GM21367 (cell line): ENCODE results near the gene GLRX5.

Experiments
- ATAC-seq: cut with Tn5 transposase; IDR thresholded peaks from one replicate; pipeline ENCODE4 v1.9.1; 2021; ENCODE audit not compliant: unreplicated experiment

GLRX5 gene

DNA sequence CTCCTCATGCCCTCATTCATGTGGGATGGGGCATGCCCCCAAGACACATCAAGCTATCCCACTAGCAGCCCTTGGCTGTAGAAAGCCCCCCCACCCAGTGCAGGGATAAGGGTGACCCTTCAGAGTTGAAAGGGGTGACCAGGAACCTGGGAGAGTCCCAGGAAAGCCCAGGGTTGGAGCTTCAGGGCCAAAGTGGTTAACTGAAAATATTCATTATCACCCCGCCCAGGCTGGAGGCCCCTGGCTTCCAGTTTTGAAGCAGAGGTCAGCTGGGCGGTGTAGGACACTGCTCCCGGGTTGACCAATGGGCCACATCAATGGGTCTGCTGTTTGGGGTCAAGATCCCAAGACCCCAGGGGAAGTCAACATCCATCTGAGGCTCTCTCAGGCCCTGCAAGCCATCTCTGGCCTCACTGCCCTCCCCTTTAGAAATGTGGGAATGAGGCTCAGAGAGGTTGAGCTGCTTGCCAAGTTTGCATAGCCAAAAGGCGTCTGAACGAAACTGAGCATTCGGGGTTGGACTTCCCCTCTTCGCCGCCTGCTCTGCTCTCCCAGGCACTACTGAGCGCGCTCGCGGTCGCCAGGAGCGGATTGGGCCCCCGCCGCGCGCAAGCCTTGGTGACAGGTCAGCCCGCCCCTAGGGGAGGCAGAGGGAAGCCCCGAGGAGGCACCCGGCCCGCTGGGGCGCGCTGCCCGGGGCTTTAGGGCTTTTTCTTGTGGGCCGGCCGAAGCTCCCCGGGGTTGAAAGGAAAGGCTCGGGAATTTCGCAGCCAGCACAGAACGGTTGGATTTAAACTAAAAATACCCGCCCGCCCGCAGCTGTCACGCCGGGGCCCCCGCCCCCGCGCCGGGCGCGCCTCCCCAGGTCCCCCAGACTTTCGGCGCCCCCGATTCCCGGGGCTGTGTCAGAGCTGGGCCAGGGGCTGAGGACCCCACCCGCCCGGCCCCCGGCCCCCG lies 19.0 kb upstream of the GLRX5 start:
- peak; percentile 74 for ATAC-seq

DNA sequence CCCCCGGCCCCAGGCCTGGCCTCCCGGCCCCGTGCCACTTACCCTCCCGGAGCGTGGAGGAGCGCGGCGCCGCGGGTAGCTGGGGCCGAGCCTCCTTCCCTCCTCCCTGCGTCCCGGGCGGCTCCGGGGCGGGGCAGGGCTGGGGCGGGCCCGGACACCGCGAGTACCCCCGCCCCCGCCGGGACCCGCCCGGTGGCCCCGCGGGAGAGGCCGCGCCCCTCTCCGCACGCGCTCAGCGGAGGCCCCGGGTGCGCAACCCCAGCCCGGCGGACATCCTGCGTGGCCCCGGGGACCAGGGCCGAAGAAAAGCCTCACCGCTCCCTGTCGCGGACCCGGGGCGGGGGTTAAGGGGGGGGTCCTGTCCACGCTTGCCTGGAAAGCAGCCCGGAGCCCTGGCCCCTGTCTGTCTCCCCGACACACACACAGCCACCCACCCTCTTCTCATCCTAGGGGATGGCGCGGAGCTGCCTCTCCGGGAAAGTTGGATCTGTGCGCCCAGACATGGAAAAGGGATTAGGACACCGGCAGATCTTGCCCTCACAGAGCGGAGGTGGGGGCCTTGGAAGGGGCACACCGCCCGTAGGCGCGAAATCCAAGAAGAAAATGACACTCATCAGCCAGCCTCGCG lies 18.2 kb upstream of the GLRX5 start, which contains the start of gene SYNE3:
Gene SYNE3 (minus strand): TSS at position 97 of the 628 bp plus-strand sequence. CDS start 40,829 bp downstream, outside the sequence.
- peak; percentile 27 for ATAC-seq

DNA sequence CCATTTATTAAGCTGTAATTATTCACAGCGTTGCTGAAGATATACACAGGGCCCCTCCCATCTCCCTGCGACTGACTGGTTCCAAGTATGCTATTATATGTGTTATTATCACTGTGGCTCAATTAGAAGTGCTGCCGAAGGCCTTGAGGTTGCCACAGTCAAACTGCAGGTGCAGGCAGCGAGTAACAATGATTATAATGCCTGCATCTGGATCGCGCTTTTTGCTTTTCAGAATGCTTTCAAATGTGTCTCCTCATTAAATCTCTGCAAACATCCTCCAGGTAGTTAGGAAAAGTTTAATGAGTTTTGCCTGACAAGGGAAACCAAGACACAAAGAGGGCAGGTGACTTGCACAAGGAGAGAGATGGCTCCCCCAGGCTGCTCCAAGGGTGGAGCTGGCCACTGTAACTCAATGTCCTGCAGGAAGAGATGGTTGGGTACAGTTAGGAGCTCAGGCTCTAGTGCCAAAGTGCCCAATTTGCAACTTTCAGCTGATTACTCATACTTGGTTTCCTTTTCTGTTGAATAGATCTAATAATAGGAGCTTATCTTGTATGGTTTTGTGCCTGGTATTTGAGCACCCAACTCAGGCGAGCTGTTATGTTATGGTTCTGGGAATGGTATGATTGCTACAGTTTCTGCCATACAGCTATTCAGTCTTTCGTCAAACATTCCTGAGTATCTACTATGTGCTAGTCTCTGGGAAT lies 16.7 kb upstream of the GLRX5 start:
- ATAC-seq, result peak; percentile 14

DNA sequence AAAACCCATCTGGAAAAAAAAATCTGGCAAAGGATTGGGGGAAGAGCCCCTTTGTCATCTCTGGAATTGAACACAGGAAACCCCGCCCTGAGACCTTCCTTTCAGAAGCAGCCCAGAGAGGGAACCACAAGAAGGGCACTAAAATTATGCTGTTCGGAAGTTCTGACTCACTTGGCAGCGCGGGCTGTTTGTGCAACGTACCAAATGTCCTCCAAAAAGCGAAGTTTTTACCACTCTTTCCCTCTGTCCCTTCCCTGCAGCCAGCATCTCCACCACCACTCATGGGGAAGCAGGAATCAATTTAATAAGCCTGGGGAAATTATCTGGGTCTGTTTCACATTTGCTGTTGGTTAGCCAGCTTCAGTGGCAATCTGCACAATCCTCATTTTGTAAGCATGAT lies 15.2 kb upstream of the GLRX5 start:
- ATAC-seq, result no peak

DNA sequence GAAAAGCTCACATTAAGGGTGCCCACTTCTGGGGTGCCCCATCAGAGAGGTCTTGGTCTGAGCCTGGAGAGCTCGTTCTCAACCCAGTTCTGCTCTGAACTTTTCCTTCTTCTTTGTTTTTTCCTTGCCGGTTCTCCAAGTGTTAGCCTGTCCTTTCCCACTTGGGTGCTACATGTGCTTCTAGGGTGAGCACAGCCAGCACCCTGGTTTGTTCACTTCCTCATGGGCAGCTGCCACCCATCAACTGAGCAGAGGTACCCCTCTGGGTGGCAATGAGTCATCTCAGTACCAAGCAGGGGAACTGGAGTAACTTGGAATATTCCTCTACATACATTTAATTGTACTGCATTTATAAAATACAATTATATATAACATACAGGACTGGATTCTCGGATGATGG lies 14.5 kb upstream of the GLRX5 start:
- no peak for ATAC-seq

DNA sequence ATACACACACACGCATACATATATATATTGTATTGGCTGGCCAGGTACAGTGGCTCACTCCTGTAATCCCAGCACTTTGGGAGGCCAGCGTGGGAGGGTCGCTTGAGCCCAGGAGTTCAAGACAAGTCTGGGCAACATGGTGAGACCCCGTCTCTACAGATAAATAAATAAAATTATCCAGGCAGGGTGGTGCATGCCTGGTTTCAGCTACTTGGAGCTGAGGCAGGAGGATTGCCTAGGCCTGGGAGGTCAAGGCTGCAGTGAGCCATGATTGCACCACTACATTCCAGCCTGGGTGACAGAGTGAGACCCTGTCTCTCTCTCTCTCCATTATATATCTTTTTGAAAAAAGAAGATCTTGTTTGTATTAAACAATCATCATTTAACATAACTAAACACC lies 13.8 kb upstream of the GLRX5 start:
- ATAC-seq, result no peak

DNA sequence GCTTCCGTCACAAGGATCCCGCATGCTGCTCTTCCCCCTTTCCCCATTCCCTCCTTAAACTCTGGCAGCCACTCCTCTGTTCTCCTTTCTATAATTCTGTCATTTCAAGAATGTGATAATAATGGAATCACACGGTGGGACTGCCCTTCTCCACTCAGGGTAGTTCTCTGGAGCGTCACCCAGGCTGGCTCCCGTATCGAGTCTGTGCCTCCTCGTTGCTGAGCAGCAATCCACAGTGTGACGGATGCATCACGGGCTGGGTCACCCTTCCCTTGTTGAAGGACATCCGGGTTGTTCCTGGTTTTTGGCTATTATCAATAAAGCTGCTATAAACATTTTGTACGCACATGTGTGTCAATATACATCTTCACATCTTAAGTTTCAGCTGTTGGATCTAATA lies 12.7 kb upstream of the GLRX5 start:
- ATAC-seq, result no peak

DNA sequence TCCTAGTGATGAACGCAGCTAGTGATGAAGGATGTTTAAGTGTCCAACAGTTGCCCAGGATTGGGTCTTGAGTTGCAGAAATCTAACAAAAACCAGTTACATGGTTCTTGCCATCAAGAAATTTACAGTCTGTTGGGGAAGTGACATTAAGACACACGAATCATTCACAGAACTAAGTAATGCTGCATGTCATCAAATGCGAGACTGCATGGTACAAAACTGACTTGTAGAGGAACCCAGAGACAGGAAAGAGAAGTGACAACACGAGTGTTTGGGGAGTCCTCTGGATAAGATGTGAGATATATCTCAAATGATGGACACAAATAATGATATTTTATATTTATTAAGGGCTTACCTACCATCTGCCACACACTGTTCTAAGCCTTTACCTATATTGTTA lies 12.3 kb upstream of the GLRX5 start:
- no peak for ATAC-seq

DNA sequence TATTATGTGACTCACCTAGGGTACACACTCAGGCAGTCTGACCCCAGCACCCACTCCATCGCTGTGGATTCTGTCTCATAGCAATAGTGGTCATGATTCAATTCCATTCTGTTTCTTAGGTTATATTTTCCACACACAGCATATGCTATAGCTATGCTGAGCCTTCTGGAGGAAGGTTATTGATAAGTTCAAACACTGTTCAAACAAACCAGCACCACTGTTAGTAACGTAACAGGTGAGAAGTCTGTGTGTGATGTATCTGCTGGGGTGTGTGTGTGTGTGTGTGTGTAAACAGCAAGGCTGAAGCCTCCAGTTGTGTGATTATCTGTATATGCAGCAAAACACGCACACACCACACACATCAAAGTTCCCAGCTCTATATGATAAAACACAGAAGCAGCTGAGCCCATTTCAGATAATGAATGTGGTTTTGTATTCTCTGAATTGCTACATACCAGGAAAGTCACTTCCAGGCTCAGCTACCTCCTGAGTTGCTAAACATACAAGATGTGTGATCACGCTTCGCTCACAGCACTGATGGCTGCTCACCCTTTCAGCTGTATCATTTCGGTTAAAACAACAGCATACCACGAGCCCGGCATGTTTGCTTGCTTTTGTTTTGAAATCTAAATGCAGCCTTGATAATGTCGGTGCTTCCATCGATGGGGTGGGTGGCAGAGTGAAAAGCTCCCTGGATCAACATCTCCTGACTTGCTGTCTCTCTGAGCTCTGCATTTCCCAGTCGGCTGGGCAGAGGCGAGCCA lies 11.6 kb upstream of the GLRX5 start:
- ATAC-seq, result no peak

DNA sequence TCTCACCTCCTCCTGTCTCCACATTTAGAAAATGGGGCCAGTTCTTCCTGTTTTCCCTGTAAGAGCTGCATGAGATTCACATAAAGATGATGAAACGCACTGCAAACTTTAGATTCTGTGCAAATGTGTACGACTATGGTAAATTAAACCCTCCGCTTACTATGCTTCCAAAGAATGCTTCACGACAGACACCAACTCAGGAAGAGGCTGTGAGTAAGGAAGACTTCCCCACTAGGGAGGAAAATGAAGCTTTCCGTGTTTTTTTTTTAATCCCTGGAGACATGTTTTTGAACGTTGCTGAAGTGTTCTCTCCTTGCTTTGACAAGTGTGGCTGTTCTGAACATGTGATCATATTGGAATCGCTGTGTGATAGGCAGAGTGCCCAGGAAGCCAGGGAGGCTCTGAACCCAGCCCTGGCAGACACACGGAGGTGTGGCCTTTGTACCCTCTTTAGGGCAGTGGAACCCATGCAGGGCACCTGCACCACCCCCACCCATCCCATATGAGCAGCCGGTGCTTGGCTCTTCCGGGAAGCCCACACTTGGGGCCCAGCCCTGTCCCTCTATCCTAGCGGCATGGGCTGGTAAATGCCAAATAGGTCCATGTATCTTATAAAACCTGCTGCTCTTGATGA lies 10.9 kb upstream of the GLRX5 start:
- no peak for ATAC-seq

DNA sequence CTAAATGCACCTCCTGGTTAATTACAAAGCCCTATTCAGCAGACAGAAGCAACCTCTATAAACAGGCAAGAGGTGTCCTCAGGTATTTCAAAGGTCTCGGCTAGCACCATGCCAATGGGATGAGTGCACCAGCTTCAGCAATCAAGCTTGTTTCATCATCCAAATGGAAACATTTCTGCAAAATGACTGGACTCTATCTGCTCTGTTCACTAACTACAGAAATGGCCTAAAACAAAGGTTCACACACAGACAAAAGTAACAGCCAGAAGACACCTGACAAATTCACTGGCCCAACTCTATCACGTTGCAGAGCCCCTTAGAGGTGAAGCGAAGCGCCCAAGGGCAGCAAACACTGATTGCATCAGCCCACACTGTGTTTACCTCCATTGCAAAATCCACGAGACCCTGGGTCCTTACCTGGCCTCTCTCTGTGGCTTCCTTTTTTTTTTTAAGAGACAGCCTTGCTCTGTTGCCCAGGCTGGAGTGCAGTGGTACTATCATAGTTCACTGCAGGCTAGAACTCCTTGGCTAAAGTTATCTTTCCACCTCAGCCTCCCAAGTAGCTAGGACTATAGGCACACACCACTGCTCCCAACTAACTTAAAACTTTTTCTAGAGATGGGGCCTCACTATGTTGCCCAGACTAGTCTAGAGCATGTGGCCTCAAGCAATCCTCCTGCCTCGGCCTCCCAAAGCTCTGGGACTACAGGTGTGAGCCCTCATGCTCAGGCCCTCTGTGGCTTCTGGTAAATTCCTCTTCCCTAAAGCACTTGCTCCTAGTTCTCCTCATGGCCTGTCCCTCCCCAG lies 9.9 kb upstream of the GLRX5 start:
- no peak for ATAC-seq

DNA sequence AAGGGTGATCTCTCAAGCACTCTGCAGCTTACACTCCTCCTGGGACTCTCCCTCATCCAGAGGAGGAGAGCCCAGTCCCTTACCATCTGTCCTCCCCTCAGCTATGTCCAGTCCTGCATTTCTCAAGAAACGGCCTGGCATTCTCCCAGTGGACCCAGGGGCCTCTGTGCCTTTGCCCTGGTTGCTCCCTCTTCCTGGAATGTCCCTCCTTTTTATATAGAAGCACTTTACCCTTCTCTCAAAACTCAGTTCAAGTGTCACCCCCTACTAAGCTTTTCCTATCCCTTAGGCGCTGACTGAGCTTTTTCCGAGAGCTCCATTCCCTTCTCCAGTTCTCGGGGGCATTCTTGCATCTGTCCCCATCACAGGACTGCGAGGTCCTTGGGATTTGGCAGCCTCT lies 8.9 kb upstream of the GLRX5 start:
- ATAC-seq, result no peak

DNA sequence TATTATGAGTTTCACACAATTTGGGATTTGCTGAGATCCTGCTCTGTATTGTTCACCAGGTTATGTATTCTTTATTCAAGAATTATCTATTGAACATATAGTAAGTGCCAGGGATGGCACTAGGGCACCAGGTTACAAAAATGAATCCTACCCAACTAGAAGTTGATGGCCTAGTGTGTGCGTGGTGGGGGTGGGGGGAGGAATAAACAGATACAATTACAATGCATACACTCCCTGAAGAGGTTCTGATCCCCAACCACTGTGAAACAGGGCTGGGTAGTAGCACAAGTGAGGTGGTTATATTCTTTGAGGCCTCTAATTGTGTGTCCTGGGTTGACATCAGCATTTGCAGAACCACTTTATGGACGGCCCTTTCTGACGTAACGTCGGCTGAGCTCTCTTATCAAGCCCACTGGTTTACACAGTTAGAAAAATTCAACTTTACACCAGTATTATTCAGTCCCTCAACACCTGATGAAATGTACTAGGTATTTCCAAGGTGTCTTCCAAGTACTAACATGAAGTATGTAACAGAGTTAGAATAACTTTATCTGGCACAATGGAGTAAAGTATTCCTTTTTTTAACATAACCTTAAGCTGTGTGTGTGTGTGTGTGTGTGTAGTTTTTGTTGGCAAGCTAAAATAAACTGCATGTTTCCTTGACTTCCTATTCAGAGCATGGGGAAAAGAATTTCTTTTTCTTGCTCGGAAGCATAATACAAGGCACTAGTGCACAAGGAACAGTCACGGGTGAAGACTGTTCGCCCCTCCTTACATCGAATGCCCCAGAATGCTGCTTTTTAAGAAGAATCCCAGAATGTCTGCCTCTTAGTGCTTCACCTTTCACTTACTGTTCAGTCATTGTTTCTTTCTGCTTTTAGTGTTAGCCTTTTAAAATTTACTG lies 8.1 kb upstream of the GLRX5 start:
- no peak for ATAC-seq

DNA sequence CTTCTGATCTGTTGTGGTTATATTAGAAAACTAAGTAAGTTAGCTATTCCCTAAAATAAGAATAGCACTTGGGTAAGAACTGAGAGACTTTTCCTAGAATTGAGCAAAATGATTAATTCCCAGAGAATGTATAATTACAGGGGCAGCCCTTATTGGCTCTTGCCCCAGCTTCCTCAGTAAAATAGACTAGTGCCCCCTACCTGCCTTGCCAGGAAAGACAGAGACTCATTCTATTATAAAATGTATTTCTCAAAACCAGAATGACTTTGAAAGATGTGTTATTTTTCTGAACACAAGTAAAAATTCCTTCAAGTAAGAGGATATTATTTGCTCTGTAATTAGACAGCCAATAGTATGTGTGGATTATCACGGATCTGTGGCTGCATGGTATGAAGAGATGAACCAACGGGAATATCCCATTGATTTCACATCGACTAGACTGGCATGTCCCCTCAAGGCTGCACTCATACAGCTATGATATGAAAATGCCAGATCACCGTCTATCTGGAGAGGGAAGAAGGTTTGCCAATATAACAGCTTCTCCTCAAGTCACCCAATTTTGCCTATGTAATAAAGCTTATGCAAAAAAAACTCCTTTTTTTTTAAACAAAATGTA lies 7.4 kb upstream of the GLRX5 start:
- ATAC-seq, result no peak

DNA sequence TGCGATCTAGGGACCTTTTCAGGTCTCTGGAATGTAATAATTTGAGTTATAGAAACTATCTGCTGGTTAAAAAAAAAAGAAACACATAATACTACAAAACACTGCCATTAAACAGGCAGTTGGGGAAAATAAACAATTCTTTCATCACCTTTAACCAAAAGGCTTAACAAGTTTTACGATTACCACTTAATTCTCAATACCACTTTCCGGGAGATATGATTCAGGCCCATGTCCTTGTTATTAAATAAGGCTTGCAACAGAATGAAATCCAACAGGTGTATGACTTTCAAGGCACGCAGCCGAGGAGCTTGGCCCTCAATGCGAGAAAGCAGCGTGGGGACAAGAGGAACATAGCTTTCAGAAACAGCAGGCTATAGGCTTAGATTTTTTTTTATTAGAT lies 5.6 kb upstream of the GLRX5 start:
- no peak for ATAC-seq

DNA sequence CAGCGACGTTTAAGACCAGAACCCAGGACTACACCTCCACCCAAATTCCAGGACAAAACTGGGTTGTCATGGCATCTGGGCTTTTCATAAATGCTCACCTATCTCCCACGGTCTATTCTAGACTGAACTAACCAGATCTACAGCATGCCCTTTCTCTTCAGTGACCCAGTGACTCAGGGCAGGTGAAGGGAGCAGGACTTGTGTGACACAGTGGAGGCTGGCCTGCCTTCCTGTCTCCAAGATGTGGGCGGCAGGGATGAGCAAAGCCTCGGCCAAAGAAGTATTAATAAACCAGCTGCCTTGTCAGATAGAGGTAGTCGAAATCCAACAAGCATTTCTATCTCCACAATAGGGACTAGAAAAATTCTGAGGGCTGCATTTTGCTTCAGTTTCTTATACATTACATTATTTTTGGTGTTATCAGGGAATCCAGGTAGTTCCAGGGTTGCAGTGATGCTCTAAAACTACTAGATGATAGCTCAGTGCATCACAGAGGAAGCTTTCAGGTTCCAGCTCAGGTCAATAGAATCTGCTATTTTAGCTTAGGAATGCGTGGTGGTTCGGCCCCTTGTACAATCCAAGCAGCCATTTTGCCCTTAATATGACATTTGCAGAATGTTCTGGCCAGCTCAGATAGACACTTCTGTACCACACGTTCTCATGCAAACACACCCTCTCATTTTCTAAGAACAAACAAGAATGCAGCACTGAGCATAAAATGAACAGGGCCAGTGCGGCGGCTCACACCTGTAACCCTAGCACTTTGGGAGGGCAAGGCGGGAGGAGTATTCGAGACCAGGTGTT lies 4.2 kb upstream of the GLRX5 start:
- no peak for ATAC-seq

DNA sequence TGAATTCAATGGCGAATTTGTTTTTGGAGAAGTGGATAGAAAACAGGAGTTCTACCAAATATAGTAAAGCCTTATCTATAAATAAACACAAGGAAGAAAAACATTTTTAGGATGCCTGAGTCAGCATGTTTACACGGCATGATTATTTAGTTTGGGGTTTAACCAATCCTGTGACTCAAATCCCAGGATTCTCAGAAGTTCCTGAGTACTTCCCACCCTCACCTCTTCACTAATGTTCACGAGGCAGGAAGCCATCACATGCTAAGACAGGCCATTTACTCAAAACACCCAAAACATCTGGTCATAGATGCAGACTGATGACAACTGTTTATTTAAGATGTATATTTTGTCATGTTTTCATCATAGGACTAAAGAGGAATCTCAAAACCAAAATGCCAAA lies 3.4 kb upstream of the GLRX5 start:
- ATAC-seq, result no peak
